SU-DHL-6 (cell line): ENCODE measurements around the gene PCDHB2.

ENCODE experiments used
- CTCF ChIP-seq: fragments of 200-600 bp; sonication (generic); IDR thresholded peaks from one replicate; pipeline ENCODE4 v1.5.1; 2017; ENCODE audit warnings: antibody characterized with exemption, mild to moderate bottlenecking, low read length, moderate library complexity; ENCODE audit not compliant: insufficient read depth, poor library complexity, severe bottlenecking
- EZH2phosphoT487 ChIP-seq: fragments of 200-600 bp; sonication (generic), shearing (Covaris generic); conservative IDR thresholded peaks from 2 replicates; pipeline ENCODE4 v1.6.1; 2018; ENCODE audit warnings: mild to moderate bottlenecking, antibody characterized with exemption, low read length, moderate library complexity, mixed read lengths

DNA sequence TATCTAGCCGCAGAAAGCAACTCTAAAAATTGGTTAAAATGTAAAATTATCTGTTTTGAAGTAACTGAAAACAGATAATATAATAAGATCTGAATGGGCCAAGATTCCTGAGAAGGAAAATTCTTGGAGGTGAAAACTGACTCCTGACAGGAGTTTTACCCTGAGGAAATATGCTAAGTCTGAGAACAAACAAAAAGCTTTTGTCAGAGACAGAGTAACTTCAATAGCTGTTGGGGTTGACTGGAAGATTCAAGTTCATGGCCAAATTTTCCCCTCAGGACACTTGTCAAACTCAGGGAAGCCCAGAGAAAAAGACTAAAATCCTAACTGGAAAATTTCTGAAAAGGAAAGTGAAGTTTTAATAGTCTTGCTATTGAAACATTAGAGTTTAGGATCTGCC lies 32.9 kb downstream of the PCDHB2 start:
- TF ChIP-seq CTCF (no peak), EZH2phosphoT487 (no peak)
